HG02642 (cell line): Measurements from ENCODE around the gene NES.

ENCODE experiments used
- ATAC-seq: cut with Tn5 transposase; IDR thresholded peaks from one replicate; pipeline ENCODE4 v1.9.1; 2021; ENCODE audit warnings: mild to moderate bottlenecking; ENCODE audit not compliant: unreplicated experiment, poor library complexity

Gene NES

GRCh38 chr1:156676820-156677615, at the start of gene NES:
Gene NES, minus strand, starts transcription at chr1:156677407. Its CDS starts 143 bp downstream, at chr1:156677264.
- ATAC-seq = no peak

GRCh38 chr1:156726549-156727226, 49.5 kb upstream of the NES start:
- ATAC-seq = no peak

- ATAC-seq = no peak
Measured at GRCh38 chr1:156725683-156726280, 48.6 kb upstream of the NES start.

GRCh38 chr1:156721535-156721934, 44.3 kb upstream of the NES start:
- no peak for ATAC-seq

- ATAC-seq = no peak
Measured at GRCh38 chr1:156721131-156721530, 43.9 kb upstream of the NES start.

- ATAC-seq = no peak
Measured at GRCh38 chr1:156717351-156717750, 40.1 kb upstream of the NES start.

GRCh38 chr1:156714830-156715229, 37.6 kb upstream of the NES start:
- ATAC-seq = no peak

GRCh38 chr1:156712626-156713025, 35.4 kb upstream of the NES start:
- no peak for ATAC-seq

- ATAC-seq = no peak
Measured at GRCh38 chr1:156711011-156711817, 34.0 kb upstream of the NES start.

GRCh38 chr1:156709757-156710489, 32.7 kb upstream of the NES start:
- ATAC-seq = no peak

- no peak for ATAC-seq
Measured at GRCh38 chr1:156709031-156709430, 31.8 kb upstream of the NES start.

GRCh38 chr1:156708218-156708661, 31.0 kb upstream of the NES start:
- ATAC-seq = no peak

- ATAC-seq = no peak
Measured at GRCh38 chr1:156707417-156708217, 30.4 kb upstream of the NES start.

- no peak for ATAC-seq
Measured at GRCh38 chr1:156706657-156707416, 29.6 kb upstream of the NES start.

GRCh38 chr1:156705918-156706656, 28.9 kb upstream of the NES start:
- ATAC-seq = no peak

- ATAC-seq = no peak
Measured at GRCh38 chr1:156705321-156705917, 28.2 kb upstream of the NES start, which contains the start of gene CRABP2. Gene CRABP2, minus strand, starts transcription at chr1:156705583. Its CDS starts 137 bp downstream, at chr1:156705446.

GRCh38 chr1:156704930-156705320, 27.7 kb upstream of the NES start:
- no peak for ATAC-seq
